PC-3 (cell line): Measurements from ENCODE around the gene ADCYAP1R1. TPM values are rescaled to one million over a fixed set of nuclear protein-coding genes. Genes with fewer than 3 reads are reported as not detected.

ENCODE experiments used
- ATAC-seq: fragments of 200-7000 bp; cut with Tn5 transposase; 2 replicates; pipeline ENCODE4 v1.9.1; 2020; ENCODE audit warnings: mild to moderate bottlenecking, moderate library complexity
- BruUV-seq: library from RNA; stranded (reverse); fragments of 400-500 nt; replicated peaks from 2 replicates; lab custom pipeline; 2021; lab: Mats Ljungman, UMichigan
- CTCF ChIA-PET: fragments of 300-600 bp; sonication (Branson Sonifier 250); formaldehyde crosslinking; loops from one replicate; lab custom pipeline; 2022; ENCODE audit warnings: antibody characterized with exemption; lab: Charles Lee
- POLR2A ChIA-PET: fragments of 300-600 bp; sonication (Branson Sonifier 250); formaldehyde crosslinking; loops from one replicate; lab custom pipeline; 2022; ENCODE audit warnings: antibody characterized with exemption; ENCODE audit not compliant: unreplicated experiment; lab: Charles Lee
- DNase-seq: peaks from one replicate; pipeline ENCODE4 v3.0.0-alpha.2; 2015
- H2AFZ ChIP-seq: fragments of 300-600 bp; sonication (generic); 2 replicates; pipeline ENCODE4 v1.6.0; 2016; ENCODE audit warnings: antibody characterized with exemption, low read length
- H3F3A ChIP-seq: fragments of 300-600 bp; sonication (generic); one replicate; pipeline ENCODE4 v1.6.0; 2017; ENCODE audit warnings: antibody characterized with exemption, low read length, control low read depth, mild to moderate bottlenecking; ENCODE audit not compliant: unreplicated experiment
- H3K27ac ChIP-seq: fragments of 300-600 bp; sonication (generic); 2 replicates; pipeline ENCODE4 v1.5.1; 2016; ENCODE audit warnings: mild to moderate bottlenecking, low read length
- H3K27me3 ChIP-seq: fragments of 300-600 bp; sonication (generic); 2 replicates; pipeline ENCODE4 v1.6.1; 2016; ENCODE audit warnings: low read length, mixed read lengths
- H3K36me3 ChIP-seq: fragments of 300-600 bp; sonication (generic); 2 replicates; pipeline ENCODE4 v1.6.1; 2016; ENCODE audit warnings: low read depth, mixed run types, low read length, mixed read lengths
- H3K4me1 ChIP-seq: fragments of 300-600 bp; sonication (generic); 2 replicates; pipeline ENCODE4 v1.5.1; 2016; ENCODE audit warnings: low read length; ENCODE audit not compliant: insufficient read depth
- H3K4me2 ChIP-seq: fragments of 300-600 bp; sonication (generic); 2 replicates; pipeline ENCODE4 v1.6.0; 2016; ENCODE audit warnings: low read length
- H3K4me3 ChIP-seq: fragments of 300-600 bp; sonication (generic); 2 replicates; pipeline ENCODE4 v1.5.1; 2016; ENCODE audit warnings: mild to moderate bottlenecking, low read length, mixed read lengths
- H3K79me2 ChIP-seq: fragments of 300-600 bp; sonication (generic); 2 replicates; pipeline ENCODE4 v1.6.1; 2017; ENCODE audit warnings: low read length, mixed read lengths
- H3K9ac ChIP-seq: fragments of 300-600 bp; sonication (generic); 2 replicates; pipeline ENCODE4 v1.6.0; 2016; ENCODE audit warnings: mild to moderate bottlenecking, low read length
- H3K9me2 ChIP-seq: fragments of 300-600 bp; sonication (generic); replicated peaks from 2 replicates; pipeline ENCODE4 v1.6.1; 2016; ENCODE audit warnings: mixed run types, low read length, mixed read lengths
- H3K9me3 ChIP-seq: fragments of 300-600 bp; sonication (generic); 2 replicates; pipeline ENCODE4 v1.6.1; 2016; ENCODE audit warnings: low read length, mixed read lengths
- H4K20me1 ChIP-seq: fragments of 300-600 bp; sonication (generic); 2 replicates; pipeline ENCODE4 v1.6.1; 2016; ENCODE audit warnings: low read length, mixed read lengths
- CTCF ChIP-seq: fragments of 300-600 bp; sonication (generic); conservative IDR thresholded peaks from 2 replicates; pipeline ENCODE4 v1.5.1; 2017; ENCODE audit warnings: antibody characterized with exemption, low read depth, mild to moderate bottlenecking, low read length
- EZH2 ChIP-seq: fragments of 300-600 bp; sonication (generic); IDR thresholded peaks from one replicate; pipeline ENCODE4 v1.6.1; 2017; ENCODE audit warnings: antibody characterized with exemption, mild to moderate bottlenecking, low read length; ENCODE audit not compliant: unreplicated experiment
- EZH2phosphoT487 ChIP-seq: fragments of 300-600 bp; sonication (generic); IDR thresholded peaks from 2 replicates; pipeline ENCODE4 v1.6.1; 2018; ENCODE audit warnings: mild to moderate bottlenecking, antibody characterized with exemption, low read length, borderline replicate concordance
- intact Hi-C: fragments of 100-400 bp; cut with micrococcal nuclease; formaldehyde crosslinking; loops from 2 replicates; pipeline ENCODE4 v1.9.0; 2023
- total RNA-seq: library from RNA; depleted of rRNA; stranded (reverse); fragments of >200 nt; gene quantifications from 2 replicates; pipeline ENCODE4 v1.2.3, GENCODE V29; 2014

The ADCYAP1R1 gene
- total RNA-seq, 1 experiment from 2014 or later: not detected

- Histone ChIP-seq H3K27ac (no peak overlapping the region), H3K36me3 (no peaks in the 10 kb centered on the region), H4K20me1 (no peaks in the 10 kb centered on the region), H3K9me3 (no peaks in the 10 kb centered on the region), H3F3A (no peaks in the 10 kb centered on the region), H3K4me1 (no peaks in the 10 kb centered on the region), H3K27me3 (peaks cover 4% of the 10 kb centered on the region; the same call in 1 of the 2 replicates), H3K9ac (no peak overlapping the region), H3K79me2 (no peaks in the 10 kb centered on the region), H3K4me3 (no peak overlapping the region), H2AFZ (no peak overlapping the region), H3K4me2 (no peak overlapping the region), H3K9me2 (no peaks in the 10 kb centered on the region)
- TF ChIP-seq EZH2 (no peak), CTCF (no peak), EZH2phosphoT487 (no peak)
- ATAC-seq: no peak
- DNase-seq: no peak
- POLR2A ChIA-PET: no interaction called here
- no TSS peak for BruUV-seq
- intact Hi-C loops: no loop called here
- CTCF ChIA-PET: no interaction called here
Measured at GRCh38 chr7:31061185-31061584, 9.1 kb downstream of the ADCYAP1R1 start.

- TF ChIP-seq EZH2: no peak
- TF ChIP-seq EZH2phosphoT487: no peak
- TF ChIP-seq CTCF: no peak
Measured at GRCh38 chr7:31062746-31063435, 10.8 kb downstream of the ADCYAP1R1 start.

GRCh38 chr7:31065021-31065593 lies 13.0 kb downstream of the ADCYAP1R1 start:
- Histone ChIP-seq H3F3A (no peaks in the 10 kb centered on the region), H3K27me3 (peaks cover 4% of the 10 kb centered on the region; the same call in 1 of the 2 replicates), H3K9ac (no peak overlapping the region), H3K4me3 (no peak overlapping the region), H3K9me2 (no peaks in the 10 kb centered on the region), H2AFZ (no peak overlapping the region), H3K4me1 (no peaks in the 10 kb centered on the region), H3K79me2 (no peaks in the 10 kb centered on the region), H3K4me2 (no peak overlapping the region), H3K36me3 (no peaks in the 10 kb centered on the region), H3K27ac (no peak overlapping the region), H3K9me3 (no peaks in the 10 kb centered on the region), H4K20me1 (no peaks in the 10 kb centered on the region)
- BruUV-seq: no TSS peak
- CTCF ChIA-PET: no interaction called here
- no peak for DNase-seq
- intact Hi-C loops: no loop called here
- POLR2A ChIA-PET: interaction anchor here (0.5 kb wide), 1 partner anchor 154 kb away, joined by 4 read pairs; no protein-coding TSS in a partner anchor
- TF ChIP-seq CTCF (no peak), EZH2phosphoT487 (no peak)
- no peak for ATAC-seq

More at GRCh38 chr7:31062746-31063435, 10.8 kb downstream of the ADCYAP1R1 start:
- peaks cover 4% of the 10 kb centered on the region; the same call in 1 of the 2 replicates for H3K27me3 ChIP-seq
- H3K9ac ChIP-seq: no peak overlapping the region
- H3K36me3 ChIP-seq: no peaks in the 10 kb centered on the region
- no peaks in the 10 kb centered on the region for H3K9me3 ChIP-seq
- no peak for DNase-seq
- H3K4me2 ChIP-seq: no peak overlapping the region
- H3K79me2 ChIP-seq: no peaks in the 10 kb centered on the region
- no peaks in the 10 kb centered on the region for H3F3A ChIP-seq
- H3K9me2 ChIP-seq: no peaks in the 10 kb centered on the region
- ChIA-PET CTCF (no interaction called here), POLR2A (no interaction called here)
- no peak overlapping the region for H3K27ac ChIP-seq
- no peak overlapping the region for H3K4me3 ChIP-seq
- H3K4me1 ChIP-seq: no peaks in the 10 kb centered on the region
- ATAC-seq: no peak
- no peaks in the 10 kb centered on the region for H4K20me1 ChIP-seq
- H2AFZ ChIP-seq: no peak overlapping the region
- intact Hi-C loops: no loop called here
- no TSS peak for BruUV-seq
